ENCODE results near the gene SLC7A14. TPM values are rescaled to one million over a fixed set of nuclear protein-coding genes. Genes with fewer than 3 reads are reported as not detected.

The SLC7A14 gene
- total and polyA plus RNA-seq, 2 of the 13 experiments (the other 11 are each of a cell fraction or from before 2014, with no cell fraction given): not detected

DNA sequence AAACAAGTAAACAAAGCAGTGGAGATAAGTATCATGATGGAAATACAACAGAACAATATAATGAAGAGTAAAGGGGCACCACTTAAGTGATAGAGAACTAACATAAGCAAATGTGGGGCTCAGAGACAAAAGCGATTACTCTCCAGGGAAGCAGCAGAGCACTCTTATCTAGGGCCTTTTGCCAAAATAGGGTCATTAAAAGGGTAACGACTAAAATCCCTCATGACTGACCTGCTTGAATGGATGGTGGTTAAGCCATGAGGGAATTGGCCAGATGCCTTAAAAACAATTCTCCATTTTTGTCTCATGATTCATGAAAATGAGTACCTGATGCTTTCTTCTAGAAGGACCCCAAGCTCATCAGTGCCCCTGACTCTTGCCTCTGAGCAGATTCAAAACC is 3.2 kb upstream of the SLC7A14 start (continued):
- TF ChIP-seq CTCF (CRISPR knock-in tag; IDR thresholded peaks at IDR 0.05): no peak
- no peak for TF ChIP-seq NR3C1 (CRISPR knock-in tag; IDR thresholded peaks at IDR 0.05)

GRCh38 chr3:170585008-170585936 is 603 bp downstream of the SLC7A14 start:
- TF ChIP-seq, protein P1, sequence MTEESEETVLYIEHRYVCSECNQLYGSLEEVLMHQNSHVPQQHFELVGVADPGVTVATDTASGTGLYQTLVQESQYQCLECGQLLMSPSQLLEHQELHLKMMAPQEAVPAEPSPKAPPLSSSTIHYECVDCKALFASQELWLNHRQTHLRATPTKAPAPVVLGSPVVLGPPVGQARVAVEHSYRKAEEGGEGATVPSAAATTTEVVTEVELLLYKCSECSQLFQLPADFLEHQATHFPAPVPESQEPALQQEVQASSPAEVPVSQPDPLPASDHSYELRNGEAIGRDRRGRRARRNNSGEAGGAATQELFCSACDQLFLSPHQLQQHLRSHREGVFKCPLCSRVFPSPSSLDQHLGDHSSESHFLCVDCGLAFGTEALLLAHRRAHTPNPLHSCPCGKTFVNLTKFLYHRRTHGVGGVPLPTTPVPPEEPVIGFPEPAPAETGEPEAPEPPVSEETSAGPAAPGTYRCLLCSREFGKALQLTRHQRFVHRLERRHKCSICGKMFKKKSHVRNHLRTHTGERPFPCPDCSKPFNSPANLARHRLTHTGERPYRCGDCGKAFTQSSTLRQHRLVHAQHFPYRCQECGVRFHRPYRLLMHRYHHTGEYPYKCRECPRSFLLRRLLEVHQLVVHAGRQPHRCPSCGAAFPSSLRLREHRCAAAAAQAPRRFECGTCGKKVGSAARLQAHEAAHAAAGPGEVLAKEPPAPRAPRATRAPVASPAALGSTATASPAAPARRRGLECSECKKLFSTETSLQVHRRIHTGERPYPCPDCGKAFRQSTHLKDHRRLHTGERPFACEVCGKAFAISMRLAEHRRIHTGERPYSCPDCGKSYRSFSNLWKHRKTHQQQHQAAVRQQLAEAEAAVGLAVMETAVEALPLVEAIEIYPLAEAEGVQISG (CRISPR knock-in tag; IDR thresholded peaks at IDR 0.05): no peak
- no peak for TF ChIP-seq ARHGAP35 (CRISPR knock-in tag; IDR thresholded peaks at IDR 0.05; ENCODE audit: borderline replicate concordance)
- no peak for TF ChIP-seq ZNF704 (CRISPR knock-in tag; IDR thresholded peaks at IDR 0.05; ENCODE audit: borderline replicate concordance)
- TF ChIP-seq EZH2 (conservative IDR thresholded peaks at IDR 0.05; ENCODE audit: low read depth, low read length): 0 out of 2 replicates have a peak, but pooled peaks have one; percentile 1
- TF ChIP-seq, protein P2, sequence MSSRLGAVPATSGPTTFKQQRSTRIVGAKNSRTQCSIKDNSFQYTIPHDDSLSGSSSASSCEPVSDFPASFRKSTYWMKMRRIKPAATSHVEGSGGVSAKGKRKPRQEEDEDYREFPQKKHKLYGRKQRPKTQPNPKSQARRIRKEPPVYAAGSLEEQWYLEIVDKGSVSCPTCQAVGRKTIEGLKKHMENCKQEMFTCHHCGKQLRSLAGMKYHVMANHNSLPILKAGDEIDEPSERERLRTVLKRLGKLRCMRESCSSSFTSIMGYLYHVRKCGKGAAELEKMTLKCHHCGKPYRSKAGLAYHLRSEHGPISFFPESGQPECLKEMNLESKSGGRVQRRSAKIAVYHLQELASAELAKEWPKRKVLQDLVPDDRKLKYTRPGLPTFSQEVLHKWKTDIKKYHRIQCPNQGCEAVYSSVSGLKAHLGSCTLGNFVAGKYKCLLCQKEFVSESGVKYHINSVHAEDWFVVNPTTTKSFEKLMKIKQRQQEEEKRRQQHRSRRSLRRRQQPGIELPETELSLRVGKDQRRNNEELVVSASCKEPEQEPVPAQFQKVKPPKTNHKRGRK (CRISPR knock-in tag; IDR thresholded peaks at IDR 0.05): no peak

More at GRCh38 chr3:170585008-170585936, 603 bp downstream of the SLC7A14 start:
- FAIRE-seq: no peak
- Histone ChIP-seq H2AFZ (ENCODE audit: low read length) (no peak overlapping the region), H4K20me1 (ENCODE audit: insufficient read depth, low read length) (no peaks in the 10 kb centered on the region), H3K9me3 (ENCODE audit: low read length) (no peaks in the 10 kb centered on the region), H3K36me3 (replicated peaks in 1 of 2; ENCODE audit: control insufficient read depth in 1 of 2, insufficient read depth in 2 of 2, low read length in 2 of 2) (no peaks in the 10 kb centered on the region), H3K27me3 (ENCODE audit: control insufficient read depth in 1 of 2, insufficient read depth in 2 of 2, low read length in 2 of 2) (0 out of 5 replicates have a peak, but pooled peaks cover 0 to 3% of the 10 kb centered on the region in 2 experiments), H3K9ac (ENCODE audit: insufficient read depth, low read depth, low read length) (no peak overlapping the region), H3K79me2 (ENCODE audit: insufficient read depth, low read length) (no peaks in the 10 kb centered on the region), H3K27ac (ENCODE audit: extremely low read length, insufficient read depth, low read length) (no peak overlapping the region), H3K4me3 (replicated peaks in 1 of 3; ENCODE audit: insufficient read depth in 1 of 3, low read depth in 2 of 3, low read length in 3 of 3) (no peak overlapping the region), H3K4me2 (ENCODE audit: low read depth, low read length) (no peak overlapping the region), H3K4me1 (ENCODE audit: insufficient read depth, low read length) (no peaks in the 10 kb centered on the region)
- no peak for DNase-seq (ENCODE audit: low spot score)
- ChIA-PET CTCF (ENCODE audit: low intra/inter-chr PET ratio, low total read pairs) (no interaction called here), POLR2A (no interaction called here)
- BruUV-seq (replicated peaks): no TSS peak
- intact Hi-C loops (cut with micrococcal nuclease; ENCODE audit: unreplicated experiment) (no loop called here), in situ Hi-C loops (cut with HindIII; ENCODE audit: extremely low pct_ligation_motif_present, low pct_unique_long_range_greater_than_20kb) (no loop called here)
- peak; percentile 33 for ATAC-seq
- 53% methylated on average over 31 of the region's 81 CpGs for WGBS (ENCODE audit: low lambda C conversion rate)
